VCaP (cell line): ENCODE results near the gene ZNF213.

Experiments
- H3K27ac ChIP-seq: fragments of 450-650 bp; 2 replicates; pipeline ENCODE4 v1.5.1; 2017
- TF ChIP-seq, protein P1 (sequence below): fragments of 450-650 bp; conservative IDR thresholded peaks from 2 replicates; pipeline ENCODE4 v1.5.1; 2017; ENCODE audit warnings: mild to moderate bottlenecking, moderate library complexity

The ZNF213 gene

DNA sequence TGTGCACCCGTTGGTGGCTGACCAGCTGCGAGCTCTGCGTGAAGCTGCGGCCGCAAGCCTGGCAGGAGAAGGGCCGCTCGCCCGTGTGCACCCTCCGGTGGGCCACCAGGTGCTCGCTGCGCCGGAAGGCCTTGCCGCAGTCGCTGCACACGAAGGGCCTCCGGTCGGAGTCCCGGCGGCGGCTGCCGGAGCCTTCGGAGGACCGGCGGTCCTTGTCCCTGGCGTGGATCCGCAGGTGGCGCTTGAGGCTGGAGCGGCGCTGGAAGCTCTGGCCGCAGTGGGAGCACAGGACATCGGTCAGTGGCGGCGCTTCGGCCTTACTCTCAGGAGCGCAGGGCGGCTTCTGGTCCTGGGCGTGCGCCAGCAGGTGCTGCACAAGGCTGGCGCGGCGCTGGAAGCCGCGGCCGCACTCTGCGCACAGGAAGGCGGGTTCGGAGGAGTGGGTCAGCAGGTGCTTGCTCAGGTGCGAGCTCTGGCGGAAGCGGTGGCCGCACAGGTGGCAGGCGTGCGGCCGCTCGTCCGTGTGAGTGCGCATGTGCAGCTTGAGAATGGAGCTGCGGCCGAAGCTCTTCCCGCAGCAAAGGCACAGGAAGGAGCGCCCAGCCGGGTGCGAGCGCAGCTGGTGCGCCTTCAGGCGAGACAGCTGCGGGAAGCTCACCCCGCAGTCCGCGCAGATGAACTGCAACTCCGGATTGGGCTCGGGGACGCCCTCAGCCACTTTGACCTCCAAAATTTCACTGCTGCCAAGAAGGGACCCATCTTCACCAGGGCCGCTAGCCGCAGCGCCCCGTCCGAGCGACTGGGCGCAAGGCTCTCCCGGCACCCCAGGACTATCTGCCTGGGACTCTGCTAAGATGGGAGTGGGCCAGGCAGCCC, 44.9 kb upstream of the ZNF213 start:
- TF ChIP-seq, protein P1, sequence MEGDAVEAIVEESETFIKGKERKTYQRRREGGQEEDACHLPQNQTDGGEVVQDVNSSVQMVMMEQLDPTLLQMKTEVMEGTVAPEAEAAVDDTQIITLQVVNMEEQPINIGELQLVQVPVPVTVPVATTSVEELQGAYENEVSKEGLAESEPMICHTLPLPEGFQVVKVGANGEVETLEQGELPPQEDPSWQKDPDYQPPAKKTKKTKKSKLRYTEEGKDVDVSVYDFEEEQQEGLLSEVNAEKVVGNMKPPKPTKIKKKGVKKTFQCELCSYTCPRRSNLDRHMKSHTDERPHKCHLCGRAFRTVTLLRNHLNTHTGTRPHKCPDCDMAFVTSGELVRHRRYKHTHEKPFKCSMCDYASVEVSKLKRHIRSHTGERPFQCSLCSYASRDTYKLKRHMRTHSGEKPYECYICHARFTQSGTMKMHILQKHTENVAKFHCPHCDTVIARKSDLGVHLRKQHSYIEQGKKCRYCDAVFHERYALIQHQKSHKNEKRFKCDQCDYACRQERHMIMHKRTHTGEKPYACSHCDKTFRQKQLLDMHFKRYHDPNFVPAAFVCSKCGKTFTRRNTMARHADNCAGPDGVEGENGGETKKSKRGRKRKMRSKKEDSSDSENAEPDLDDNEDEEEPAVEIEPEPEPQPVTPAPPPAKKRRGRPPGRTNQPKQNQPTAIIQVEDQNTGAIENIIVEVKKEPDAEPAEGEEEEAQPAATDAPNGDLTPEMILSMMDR, result no peak
- no peak overlapping the region for H3K27ac ChIP-seq

DNA sequence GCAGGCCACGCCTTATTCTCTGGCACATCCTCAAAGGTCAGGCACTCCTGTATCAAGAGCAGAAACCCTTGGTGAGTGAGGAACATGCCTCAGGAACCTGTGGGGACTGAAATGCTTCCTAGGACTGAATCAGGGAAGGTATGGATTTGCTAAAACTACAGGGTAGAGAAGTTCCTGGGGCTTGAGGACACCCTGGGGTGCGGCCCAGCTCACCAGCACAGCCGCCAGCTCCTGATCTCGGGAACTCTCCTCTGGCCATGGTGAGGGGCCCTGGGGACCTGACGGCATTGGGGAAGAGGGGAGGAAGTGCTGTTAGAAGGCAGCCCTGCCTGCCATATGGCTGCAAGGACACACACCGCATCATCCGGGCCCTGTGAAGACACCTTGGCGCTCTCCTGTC, 43.3 kb upstream of the ZNF213 start:
- H3K27ac ChIP-seq, result no peak overlapping the region
- TF ChIP-seq, protein P1, result no peak

DNA sequence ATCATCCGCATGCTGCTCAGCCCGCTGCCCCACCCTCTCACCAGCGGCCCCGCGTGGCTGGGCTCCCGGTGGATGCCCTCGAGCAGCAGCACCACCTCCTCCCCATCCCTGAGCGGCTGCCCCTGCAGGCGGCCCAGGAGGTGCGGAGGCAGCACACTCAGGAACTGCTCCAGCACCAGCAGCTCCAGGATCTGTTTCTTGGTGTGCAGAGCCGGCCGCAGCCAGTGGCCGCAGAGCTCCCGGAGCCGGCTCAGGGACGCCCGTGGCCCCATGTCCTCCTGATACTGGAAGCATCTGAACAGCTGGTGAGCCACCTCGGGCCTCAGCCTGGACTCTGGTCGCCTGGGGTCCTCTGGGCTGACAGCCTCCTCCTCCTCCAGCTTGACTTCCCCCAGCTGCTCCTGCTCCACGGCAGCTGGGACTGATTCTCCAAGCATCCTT, 42.3 kb upstream of the ZNF213 start:
- TF ChIP-seq, protein P1, result no peak
- no peak overlapping the region for H3K27ac ChIP-seq

DNA sequence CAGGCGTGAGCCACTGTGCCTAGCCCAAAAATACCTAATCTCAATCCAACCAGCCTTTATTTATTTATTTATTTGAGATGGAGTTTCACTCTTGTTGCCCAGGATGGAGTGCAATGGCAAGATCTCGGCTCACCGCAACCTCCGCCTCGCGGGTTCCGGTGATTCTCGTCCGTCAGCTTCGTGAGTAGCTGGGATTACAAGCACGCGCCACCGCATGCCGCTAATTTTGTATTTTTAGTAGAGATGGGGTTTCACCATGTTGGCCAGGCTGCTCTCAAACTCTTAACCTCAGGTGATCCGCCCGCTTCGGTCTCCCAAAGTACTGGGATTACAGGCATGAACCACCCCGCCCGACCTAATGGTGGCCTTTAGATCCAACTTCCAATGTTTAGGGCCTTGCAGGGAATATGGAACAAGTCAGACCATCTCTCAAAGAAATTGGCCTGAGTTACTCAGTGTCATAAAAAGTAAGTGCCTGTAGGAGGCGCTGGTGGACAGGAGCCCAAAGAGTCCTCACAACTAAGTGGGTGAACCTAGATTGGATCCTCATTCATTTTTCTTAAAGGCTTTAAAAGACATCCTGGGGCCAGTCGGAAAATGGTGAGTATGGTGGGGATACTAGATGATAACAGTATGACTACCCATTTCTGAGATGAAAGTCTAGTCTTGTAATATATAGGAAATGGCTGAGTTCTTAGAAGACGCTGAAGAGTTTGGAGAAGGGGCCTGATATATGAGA, 40.4 kb upstream of the ZNF213 start:
- no peak overlapping the region for H3K27ac ChIP-seq
- TF ChIP-seq, protein P1, result no peak

DNA sequence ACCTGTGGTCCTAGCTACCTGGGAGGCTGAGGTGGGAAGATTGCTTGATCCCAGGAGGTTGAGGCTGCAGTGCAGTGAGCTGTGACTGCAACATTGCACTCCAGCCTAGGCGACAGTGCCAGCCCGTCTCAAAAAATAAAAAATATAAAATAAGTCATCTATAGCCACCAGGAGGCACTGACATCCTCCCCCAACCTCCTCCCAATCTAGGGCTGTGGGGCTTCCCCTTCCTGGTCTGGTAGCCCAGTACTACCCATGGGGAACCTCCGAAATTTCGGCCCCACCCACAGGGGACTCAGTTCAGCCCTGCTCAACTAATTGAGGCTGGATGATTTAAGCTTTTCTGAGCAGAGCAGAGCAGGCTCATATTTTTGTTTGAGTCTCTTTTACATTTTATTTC, 39.0 kb upstream of the ZNF213 start:
- TF ChIP-seq, protein P1, result no peak; the same call in 1 of the 2 replicates
- no peak overlapping the region for H3K27ac ChIP-seq

DNA sequence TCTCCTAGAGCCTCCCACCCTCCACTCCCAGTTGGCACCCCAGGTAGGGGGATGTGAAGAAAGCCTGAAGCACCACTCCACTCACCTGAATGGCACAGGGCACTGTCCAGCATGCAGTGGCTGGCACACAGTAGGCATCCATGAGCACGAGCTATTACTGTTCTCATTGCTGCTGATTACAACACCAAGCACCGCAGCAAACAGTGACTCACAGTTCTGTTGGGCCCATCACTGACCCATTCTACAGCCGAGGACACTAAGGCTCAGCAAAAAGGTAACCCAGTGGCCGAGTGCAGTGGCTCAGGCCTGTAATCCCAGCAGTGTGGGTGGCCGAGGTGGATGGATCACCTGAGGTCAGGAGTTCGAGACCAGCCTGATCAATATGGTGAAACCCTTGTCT, 38.5 kb upstream of the ZNF213 start:
- TF ChIP-seq, protein P1, result no peak
- H3K27ac ChIP-seq, result no peak overlapping the region

DNA sequence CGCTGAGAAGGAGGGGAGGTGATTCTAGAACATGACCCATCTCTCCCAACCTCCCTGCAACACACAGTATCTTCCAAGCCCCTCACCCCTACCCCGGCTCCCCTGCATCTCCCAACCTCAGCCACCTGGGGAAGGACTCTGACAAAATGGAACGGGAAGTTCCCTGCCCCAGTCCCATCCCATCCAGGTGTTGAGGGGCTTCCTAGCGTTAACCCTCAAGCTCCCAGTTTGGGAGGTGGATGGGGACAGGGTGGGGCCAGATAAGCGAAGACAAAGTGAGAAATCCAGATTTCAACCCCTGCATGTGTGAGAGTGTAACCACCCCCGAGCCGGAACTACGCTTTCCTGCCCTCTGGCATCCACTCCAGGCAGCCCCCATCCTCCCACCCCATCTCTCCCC, 37.6 kb upstream of the ZNF213 start:
- H3K27ac ChIP-seq, result no peak overlapping the region
- TF ChIP-seq, protein P1, result no peak
